OCI-LY1 (cell line): Measurements from ENCODE around the gene TCERG1L.

Experiments
- H2AFZ ChIP-seq: fragments of 200-600 bp; sonication (generic), shearing (Covaris generic); 2 replicates; pipeline ENCODE4 v1.6.0; 2014; ENCODE audit warnings: antibody characterized with exemption, mild to moderate bottlenecking, low read length
- H3F3A ChIP-seq: fragments of 200-600 bp; sonication (generic), shearing (Covaris generic); 2 replicates; pipeline ENCODE4 v1.6.0; 2014; ENCODE audit warnings: mild to moderate bottlenecking, antibody characterized with exemption, low read length, moderate library complexity; ENCODE audit not compliant: insufficient read depth
- H3K27ac ChIP-seq: fragments of 200-600 bp; sonication (generic); 2 replicates; pipeline ENCODE4 v1.5.1; 2014; ENCODE audit warnings: low read length, mixed run types, mild to moderate bottlenecking, low read depth; ENCODE audit not compliant: poor library complexity, severe bottlenecking
- H3K27me3 ChIP-seq: fragments of 200-600 bp; sonication (generic); 2 replicates; pipeline ENCODE4 v1.6.0; 2014; ENCODE audit warnings: antibody characterized with exemption, mild to moderate bottlenecking, low read length, moderate library complexity; ENCODE audit not compliant: insufficient read depth
- H3K36me3 ChIP-seq: fragments of 200-600 bp; sonication (generic); 2 replicates; pipeline ENCODE4 v1.6.1; 2014; ENCODE audit warnings: mild to moderate bottlenecking, antibody characterized with exemption, low read length, moderate library complexity, mixed read lengths; ENCODE audit not compliant: insufficient read depth
- H3K4me1 ChIP-seq: fragments of 200-600 bp; sonication (generic); 2 replicates; pipeline ENCODE4 v1.5.1; 2014; ENCODE audit warnings: mild to moderate bottlenecking, low read length, moderate library complexity; ENCODE audit not compliant: insufficient read depth, severe bottlenecking
- H3K4me2 ChIP-seq: fragments of 200-600 bp; sonication (generic), shearing (Covaris generic); 2 replicates; pipeline ENCODE4 v1.6.1; 2014; ENCODE audit warnings: low read length
- H3K4me3 ChIP-seq: fragments of 200-600 bp; sonication (generic); 2 replicates; pipeline ENCODE4 v1.5.1; 2014; ENCODE audit warnings: low read length, low read depth, mild to moderate bottlenecking, mixed read lengths; ENCODE audit not compliant: poor library complexity, severe bottlenecking
- H3K79me2 ChIP-seq: fragments of 200-600 bp; shearing (Covaris generic); 2 replicates; pipeline ENCODE4 v1.6.1; 2016; ENCODE audit warnings: mixed run types, low read length, mixed read lengths; ENCODE audit not compliant: insufficient read depth
- H3K9ac ChIP-seq: fragments of 200-600 bp; sonication (generic), shearing (Covaris generic); 2 replicates; pipeline ENCODE4 v1.6.1; 2014; ENCODE audit warnings: mild to moderate bottlenecking, low read length, mixed read lengths
- H3K9me2 ChIP-seq: fragments of 200-600 bp; sonication (generic), shearing (Covaris generic); 2 replicates; pipeline ENCODE4 v1.6.1; 2014; ENCODE audit warnings: low read depth, mild to moderate bottlenecking, low read length, mixed read lengths
- H3K9me3 ChIP-seq: fragments of 200-600 bp; shearing (Covaris generic); 2 replicates; pipeline ENCODE4 v1.6.1; 2014; ENCODE audit warnings: low read length, mixed read lengths
- H4K20me1 ChIP-seq: fragments of 200-600 bp; sonication (generic), shearing (Covaris generic); 2 replicates; pipeline ENCODE4 v1.6.0; 2016; ENCODE audit warnings: mild to moderate bottlenecking, low read length; ENCODE audit not compliant: insufficient read depth
- CTCF ChIP-seq: fragments of 200-600 bp; sonication (generic), shearing (Covaris generic); IDR thresholded peaks from 2 replicates; pipeline ENCODE4 v1.5.1; 2017; ENCODE audit warnings: mild to moderate bottlenecking, antibody characterized with exemption, low read length, moderate library complexity, mixed read lengths
- EZH2 ChIP-seq: fragments of 200-600 bp; sonication (generic), shearing (Covaris generic); IDR thresholded peaks from 2 replicates; pipeline ENCODE4 v1.8.0; 2017; ENCODE audit warnings: borderline replicate concordance, mixed run types, mild to moderate bottlenecking, antibody characterized with exemption, low read length, moderate library complexity, mixed read lengths

TCERG1L gene

GRCh38 chr10:131261890-131262475 lies 49.5 kb downstream of the TCERG1L start:
- no peaks in the 10 kb centered on the region for H3K36me3 ChIP-seq
- H3K79me2 ChIP-seq = no peaks in the 10 kb centered on the region
- H3F3A ChIP-seq = no peaks in the 10 kb centered on the region
- no peaks in the 10 kb centered on the region for H3K9me3 ChIP-seq
- H3K4me1 ChIP-seq = no peaks in the 10 kb centered on the region
- no peaks in the 10 kb centered on the region for H3K27me3 ChIP-seq
- no peaks in the 10 kb centered on the region for H3K9me2 ChIP-seq
- no peak overlapping the region for H2AFZ ChIP-seq
- no peak overlapping the region for H3K4me3 ChIP-seq
- H3K4me2 ChIP-seq = no peak overlapping the region
- TF ChIP-seq CTCF (no peak), EZH2 (no peak)
- no peak overlapping the region for H3K27ac ChIP-seq
- no peak overlapping the region for H3K9ac ChIP-seq
- no peaks in the 10 kb centered on the region for H4K20me1 ChIP-seq

- Histone ChIP-seq H3F3A (no peaks in the 10 kb centered on the region), H3K27ac (no peak overlapping the region), H3K4me2 (no peak overlapping the region), H3K9me3 (no peaks in the 10 kb centered on the region), H3K4me1 (no peaks in the 10 kb centered on the region), H3K27me3 (no peaks in the 10 kb centered on the region), H3K4me3 (no peak overlapping the region), H3K9me2 (no peaks in the 10 kb centered on the region), H2AFZ (no peak overlapping the region), H3K36me3 (no peaks in the 10 kb centered on the region), H4K20me1 (no peaks in the 10 kb centered on the region), H3K79me2 (no peaks in the 10 kb centered on the region), H3K9ac (no peak overlapping the region)
- TF ChIP-seq EZH2 (no peak), CTCF (no peak)
Measured at GRCh38 chr10:131260452-131261211, 50.9 kb downstream of the TCERG1L start.

- no peak overlapping the region for H3K4me3 ChIP-seq
- H3K9me2 ChIP-seq = no peaks in the 10 kb centered on the region
- no peak overlapping the region for H3K9ac ChIP-seq
- no peaks in the 10 kb centered on the region for H3K9me3 ChIP-seq
- H3K27me3 ChIP-seq = no peaks in the 10 kb centered on the region
- H2AFZ ChIP-seq = no peak overlapping the region
- H3K79me2 ChIP-seq = no peaks in the 10 kb centered on the region
- H4K20me1 ChIP-seq = no peaks in the 10 kb centered on the region
- no peak overlapping the region for H3K27ac ChIP-seq
- TF ChIP-seq EZH2 (no peak), CTCF (no peak)
- H3F3A ChIP-seq = no peaks in the 10 kb centered on the region
- H3K36me3 ChIP-seq = no peaks in the 10 kb centered on the region
- no peaks in the 10 kb centered on the region for H3K4me1 ChIP-seq
- no peak overlapping the region for H3K4me2 ChIP-seq
Measured at GRCh38 chr10:131260031-131260430, 51.5 kb downstream of the TCERG1L start.
